ENCODE data around the gene OPALIN.

DNA sequence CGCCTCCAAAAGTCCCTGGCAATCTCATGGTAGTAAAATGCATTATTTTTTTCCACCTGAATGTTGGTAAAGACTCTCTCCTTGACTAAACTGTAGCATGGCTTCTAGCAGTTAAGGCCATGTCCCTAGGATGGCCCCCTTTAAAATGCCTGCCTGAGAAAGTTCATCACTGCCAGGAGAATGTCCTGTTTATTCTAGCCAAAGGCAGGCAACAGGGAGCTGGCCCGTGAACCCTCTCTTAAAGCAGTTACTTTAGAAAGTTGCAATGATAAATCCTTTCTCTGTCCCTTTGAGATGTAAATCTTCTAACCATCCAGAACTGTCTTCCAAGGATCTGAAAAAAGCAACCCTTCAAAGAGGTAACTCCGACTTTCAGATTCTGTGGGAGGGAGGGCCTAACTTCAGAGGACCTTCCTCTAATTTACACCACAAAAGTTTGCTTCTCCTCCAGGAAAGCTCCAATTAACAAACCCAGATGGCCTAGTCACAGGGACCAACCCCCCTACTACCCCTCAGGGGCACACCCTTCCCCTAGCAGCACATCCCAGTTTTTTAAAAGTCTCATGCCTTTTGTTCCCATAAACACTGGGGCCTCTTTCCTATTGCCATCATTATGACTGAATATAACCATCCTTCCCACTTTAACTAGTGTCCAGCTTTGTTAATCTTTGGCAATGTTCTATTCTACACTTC lies 49.0 kb downstream of the OPALIN start:
- TF ChIP-seq, protein P1, sequence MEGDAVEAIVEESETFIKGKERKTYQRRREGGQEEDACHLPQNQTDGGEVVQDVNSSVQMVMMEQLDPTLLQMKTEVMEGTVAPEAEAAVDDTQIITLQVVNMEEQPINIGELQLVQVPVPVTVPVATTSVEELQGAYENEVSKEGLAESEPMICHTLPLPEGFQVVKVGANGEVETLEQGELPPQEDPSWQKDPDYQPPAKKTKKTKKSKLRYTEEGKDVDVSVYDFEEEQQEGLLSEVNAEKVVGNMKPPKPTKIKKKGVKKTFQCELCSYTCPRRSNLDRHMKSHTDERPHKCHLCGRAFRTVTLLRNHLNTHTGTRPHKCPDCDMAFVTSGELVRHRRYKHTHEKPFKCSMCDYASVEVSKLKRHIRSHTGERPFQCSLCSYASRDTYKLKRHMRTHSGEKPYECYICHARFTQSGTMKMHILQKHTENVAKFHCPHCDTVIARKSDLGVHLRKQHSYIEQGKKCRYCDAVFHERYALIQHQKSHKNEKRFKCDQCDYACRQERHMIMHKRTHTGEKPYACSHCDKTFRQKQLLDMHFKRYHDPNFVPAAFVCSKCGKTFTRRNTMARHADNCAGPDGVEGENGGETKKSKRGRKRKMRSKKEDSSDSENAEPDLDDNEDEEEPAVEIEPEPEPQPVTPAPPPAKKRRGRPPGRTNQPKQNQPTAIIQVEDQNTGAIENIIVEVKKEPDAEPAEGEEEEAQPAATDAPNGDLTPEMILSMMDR (IDR thresholded peaks at IDR 0.05) = no peak
- TF ChIP-seq POLR2AphosphoS5 (IDR thresholded peaks at IDR 0.05) = no peak

Measured in prostate gland (tissue), 2 donors.